HG03571 (cell line): Measurements from ENCODE around the gene RBM47.
"Not testable (repeated sequence)": the region's sequence is repeated elsewhere in the genome, so short reads cannot be mapped to it uniquely, and the experiment has no call there.

ENCODE experiments used
- ATAC-seq: cut with Tn5 transposase; IDR thresholded peaks from one replicate; pipeline ENCODE4 v1.9.1; 2021; ENCODE audit not compliant: unreplicated experiment

Gene RBM47

GRCh38 chr4:40454816-40455215 lies 174.8 kb downstream of the RBM47 start:
- ATAC-seq = no peak

GRCh38 chr4:40453912-40454311 lies 175.8 kb downstream of the RBM47 start:
- ATAC-seq = no peak

GRCh38 chr4:40448875-40449274 lies 180.8 kb downstream of the RBM47 start:
- ATAC-seq = no peak

GRCh38 chr4:40446839-40447238 lies 182.8 kb downstream of the RBM47 start:
- no peak for ATAC-seq

GRCh38 chr4:40446261-40446750 lies 183.4 kb downstream of the RBM47 start:
- ATAC-seq = not testable (repeated sequence)

GRCh38 chr4:40445671-40446070 lies 184.0 kb downstream of the RBM47 start:
- ATAC-seq = no peak

- no peak for ATAC-seq
Observed at GRCh38 chr4:40441430-40441829, 188.2 kb downstream of the RBM47 start.

- no peak for ATAC-seq
Observed at GRCh38 chr4:40439519-40439918, 190.1 kb downstream of the RBM47 start.

GRCh38 chr4:40438384-40439026 lies 191.2 kb downstream of the RBM47 start:
- no peak for ATAC-seq

- ATAC-seq = no peak
Observed at GRCh38 chr4:40437741-40438383, 191.8 kb downstream of the RBM47 start.

GRCh38 chr4:40435306-40435705 lies 194.4 kb downstream of the RBM47 start:
- not testable (repeated sequence) for ATAC-seq

GRCh38 chr4:40434126-40434687 lies 195.5 kb downstream of the RBM47 start:
- ATAC-seq = no peak

GRCh38 chr4:40432504-40432903 lies 197.2 kb downstream of the RBM47 start:
- ATAC-seq = no peak

- ATAC-seq = not testable (repeated sequence)
Observed at GRCh38 chr4:40427871-40428270, 201.8 kb downstream of the RBM47 start.

- no peak for ATAC-seq
Observed at GRCh38 chr4:40427128-40427527, 202.5 kb downstream of the RBM47 start.

GRCh38 chr4:40425799-40426574 lies 203.7 kb downstream of the RBM47 start:
- no peak for ATAC-seq

- no peak for ATAC-seq
Observed at GRCh38 chr4:40423735-40424134, 205.9 kb downstream of the RBM47 start.

- no peak for ATAC-seq
Observed at GRCh38 chr4:40421839-40422708, 207.6 kb downstream of the RBM47 start.

- ATAC-seq = no peak
Observed at GRCh38 chr4:40419231-40419912, 210.3 kb downstream of the RBM47 start.
